ENCODE data around the gene CCNDBP1. TPM values are rescaled to one million over a fixed set of nuclear protein-coding genes. Genes with fewer than 3 reads are reported as not detected.

The CCNDBP1 gene
- total and polyA plus RNA-seq, 2 of the 8 experiments (the other 6 are each of a cell fraction or from before 2014, with no cell fraction given): 23.4 to 29.0 TPM

DNA sequence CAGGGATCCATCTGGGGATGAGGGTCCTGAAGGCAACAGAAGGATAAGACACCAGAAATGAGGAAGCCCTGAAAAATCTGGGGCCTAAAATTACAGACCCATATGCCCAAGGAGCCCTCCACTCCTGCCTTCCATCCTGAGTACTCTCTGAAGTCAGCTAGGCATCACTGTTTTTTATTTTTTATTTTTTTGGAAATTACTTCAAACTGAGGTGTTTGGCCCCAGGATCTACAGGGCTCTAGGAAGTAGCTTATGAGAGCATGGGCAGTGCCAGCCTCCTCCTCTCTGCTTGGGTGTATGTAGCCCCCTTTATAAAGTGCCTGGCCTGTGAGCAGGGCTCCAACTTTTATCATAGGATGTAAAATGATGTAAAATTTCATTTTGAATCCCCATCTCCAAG lies 27.7 kb downstream of the CCNDBP1 start:
- no peak for FAIRE-seq
- no peak overlapping the region for H2AK5ac ChIP-seq (ENCODE audit: low read depth, low read length)
- H3K4me2 ChIP-seq (ENCODE audit: insufficient read depth in 1 of 2, low read depth in 2 of 2, low read length in 2 of 2): no peak overlapping the region
- no peak overlapping the region for H2BK12ac ChIP-seq (ENCODE audit: low read depth, low read length)
- no peak overlapping the region for H3K4me3 ChIP-seq (ENCODE audit: extremely low read depth in 1 of 4, insufficient read depth in 2 of 4, low read depth in 3 of 4, low read length in 4 of 4)
- H3K4ac ChIP-seq (replicated peaks; ENCODE audit: insufficient read length, low read depth, low read length): no peak overlapping the region
- H2BK20ac ChIP-seq (ENCODE audit: low read length): no peak overlapping the region
- peaks cover 0 to 3% (median 0%) of the 10 kb centered on the region in 4 experiments; a peak in 2 of 7 replicates for H3K4me1 ChIP-seq (replicated peaks in 1 of 4; ENCODE audit: control insufficient read depth in 3 of 4, insufficient read depth in 4 of 4, low read length in 3 of 4)
- POLR2A ChIA-PET (ENCODE audit: partially characterized antibody): no interaction called here
- no peak overlapping the region for H4K91ac ChIP-seq (replicated peaks; ENCODE audit: insufficient read length, low read length)
- no peak overlapping the region for H4K5ac ChIP-seq (ENCODE audit: insufficient read length, low read depth, low read length)
- no peak overlapping the region for H3K56ac ChIP-seq (replicated peaks; ENCODE audit: insufficient read length, low read depth, low read length)
- H3K79me2 ChIP-seq (ENCODE audit: control insufficient read depth in 1 of 2, insufficient read depth in 2 of 2, low read length in 2 of 2): no peaks in the 10 kb centered on the region
- H3K36me3 ChIP-seq (ENCODE audit: control insufficient read depth in 2 of 4, insufficient read depth in 4 of 4, low read length in 3 of 4): no peaks in the 10 kb centered on the region
- H2BK15ac ChIP-seq (ENCODE audit: low read length): no peak overlapping the region
- no peak overlapping the region for H3K9ac ChIP-seq (replicated peaks in 1 of 4; ENCODE audit: extremely low read depth in 1 of 4, low read depth in 3 of 4, low read length in 3 of 4)
- no peak for DNase-seq (ENCODE audit: low read depth in 1 of 2, low spot score in 2 of 2)
- H3K23me2 ChIP-seq (ENCODE audit: low read depth, low read length): no peaks in the 10 kb centered on the region
- H3K9me3 ChIP-seq (ENCODE audit: insufficient read depth in 2 of 2, low read depth in 1 of 2, low read length in 1 of 2): no peaks in the 10 kb centered on the region
- H3K18ac ChIP-seq (ENCODE audit: extremely low read depth, low read length): no peak overlapping the region
- H3K27ac ChIP-seq (ENCODE audit: low read depth, low read length): no peak overlapping the region
- H3K14ac ChIP-seq (ENCODE audit: insufficient read length): no peak overlapping the region
- H3K23ac ChIP-seq (ENCODE audit: insufficient read length): no peak overlapping the region
- no peak overlapping the region for H2AFZ ChIP-seq (ENCODE audit: low read length)
- H3K79me1 ChIP-seq (ENCODE audit: low read depth, low read length): no peaks in the 10 kb centered on the region; the same call in 1 of the 2 replicates
- TF ChIP-seq SIRT6 (IDR thresholded peaks at IDR 0.05; ENCODE audit: low read length) (no peak), NANOG (IDR thresholded peaks at IDR 0.05; ENCODE audit: insufficient read depth, low read depth, low read length, poor library complexity, severe bottlenecking) (no peak), SAP30 (IDR thresholded peaks at IDR 0.05; ENCODE audit: insufficient read depth, insufficient replicate concordance, low read length) (no peak), SP2 (IDR thresholded peaks at IDR 0.05; ENCODE audit: low read length) (no peak)
- no peak overlapping the region for H2BK5ac ChIP-seq (ENCODE audit: low read depth, low read length)
- H4K8ac ChIP-seq (ENCODE audit: extremely low read depth, insufficient read depth, low read length): no peak overlapping the region
- H2BK120ac ChIP-seq (replicated peaks; ENCODE audit: low read depth, low read length): no peak overlapping the region
- CTCF ChIA-PET (ENCODE audit: partially characterized antibody): interaction anchor here (0.8 to 9.6 kb wide), 7 partner anchors 9 to 424 kb away, joined by 3 to 109 read pairs (median 14); no protein-coding TSS in a partner anchor
- no peaks in the 10 kb centered on the region for H4K20me1 ChIP-seq (replicated peaks in 1 of 2; ENCODE audit: control insufficient read depth in 1 of 2, insufficient read depth in 2 of 2, low read length in 2 of 2)
- H3K27me3 ChIP-seq (replicated peaks in 1 of 4; ENCODE audit: control insufficient read depth in 3 of 4, extremely low read depth in 1 of 4, insufficient read depth in 3 of 4, low read length in 3 of 4): no peaks in the 10 kb centered on the region; a peak in 1 of 7 replicates

Data from H1 (cell line).